IPS-20b (cell line): ENCODE results near the gene CACNA1C.

Source experiments
- H3K27ac ChIP-seq: one replicate; pipeline ENCODE4 v1.5.1; 2013; ENCODE audit warnings: low read length
- H3K27me3 ChIP-seq: 2 replicates; pipeline ENCODE4 v1.6.1; 2013; ENCODE audit warnings: mild to moderate bottlenecking, low read length, inconsistent platforms; ENCODE audit not compliant: insufficient read depth
- H3K36me3 ChIP-seq: 2 replicates; pipeline ENCODE4 v1.6.1; 2013; ENCODE audit warnings: low read depth, mild to moderate bottlenecking, inconsistent platforms, low read length, moderate library complexity; ENCODE audit not compliant: insufficient read depth
- H3K4me1 ChIP-seq: 2 replicates; pipeline ENCODE4 v1.6.1; 2013; ENCODE audit warnings: mild to moderate bottlenecking, control low read depth, inconsistent platforms, low read length, moderate library complexity; ENCODE audit not compliant: insufficient read depth
- H3K4me3 ChIP-seq: 2 replicates; pipeline ENCODE4 v1.5.1; 2013; ENCODE audit warnings: mild to moderate bottlenecking, low read length, inconsistent platforms
- H3K9ac ChIP-seq: 2 replicates; pipeline ENCODE4 v1.6.1; 2013; ENCODE audit warnings: low read depth, mild to moderate bottlenecking, inconsistent platforms, low read length, moderate library complexity
- H3K9me3 ChIP-seq: 2 replicates; pipeline ENCODE4 v1.6.1; 2013; ENCODE audit warnings: mild to moderate bottlenecking, low read depth, low read length, inconsistent platforms; ENCODE audit not compliant: insufficient read depth

CACNA1C gene

DNA sequence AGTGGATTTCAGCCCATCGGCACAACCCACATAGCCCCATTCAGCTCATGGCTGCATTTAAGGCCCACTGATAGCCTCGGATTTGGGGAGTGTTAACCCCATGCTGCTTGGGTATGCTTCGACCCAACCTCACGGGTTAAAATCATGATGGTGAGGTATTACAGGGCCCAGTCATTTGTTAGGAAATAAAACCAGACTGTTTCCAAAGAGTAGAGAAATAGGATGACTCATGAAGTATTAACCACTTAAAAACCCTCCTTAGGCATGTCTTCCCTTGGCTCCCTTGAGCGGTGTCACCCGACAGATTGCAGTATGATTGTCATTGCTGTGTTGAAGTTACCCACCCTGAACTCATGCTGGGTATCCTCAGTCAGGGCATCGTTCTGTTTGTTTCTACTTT lies 289.1 kb downstream of the CACNA1C start:
- peaks cover 22% of the 10 kb centered on the region for H3K4me1 ChIP-seq
- H3K9me3 ChIP-seq = no peaks in the 10 kb centered on the region
- no peak overlapping the region for H3K9ac ChIP-seq
- H3K4me3 ChIP-seq = no peak overlapping the region
- no peak overlapping the region for H3K27ac ChIP-seq
- H3K36me3 ChIP-seq = no peaks in the 10 kb centered on the region
- no peaks in the 10 kb centered on the region for H3K27me3 ChIP-seq

DNA sequence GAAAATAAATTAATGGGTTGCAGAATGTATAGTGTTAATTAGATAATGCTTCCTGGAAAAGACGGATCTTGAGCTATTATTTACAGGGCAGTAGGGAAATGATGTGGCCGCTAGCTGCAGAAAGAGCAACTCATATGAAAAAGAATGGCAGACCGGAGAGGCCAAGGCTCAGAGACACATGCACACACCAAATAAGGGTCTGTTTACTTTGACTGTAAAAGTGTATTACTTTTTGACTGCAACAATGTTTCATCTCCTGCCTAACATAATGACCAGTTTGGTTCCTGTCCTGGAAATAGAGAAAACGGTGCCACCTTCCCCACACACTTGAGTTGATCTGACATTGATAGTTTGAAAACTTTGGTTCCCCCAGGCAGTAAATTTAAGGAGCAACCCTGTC lies 290.9 kb downstream of the CACNA1C start:
- no peak overlapping the region; the same call in 1 of the 2 replicates for H3K4me3 ChIP-seq
- H3K9me3 ChIP-seq = no peaks in the 10 kb centered on the region
- H3K27ac ChIP-seq = no peak overlapping the region
- peaks cover 22% of the 10 kb centered on the region for H3K4me1 ChIP-seq
- no peaks in the 10 kb centered on the region for H3K36me3 ChIP-seq
- H3K9ac ChIP-seq = no peak overlapping the region
- no peaks in the 10 kb centered on the region for H3K27me3 ChIP-seq

GRCh38 chr12:2344476-2344875 lies 291.7 kb downstream of the CACNA1C start:
- Histone ChIP-seq H3K9me3 (no peaks in the 10 kb centered on the region), H3K27me3 (no peaks in the 10 kb centered on the region), H3K36me3 (no peaks in the 10 kb centered on the region), H3K9ac (no peak overlapping the region), H3K27ac (no peak overlapping the region), H3K4me1 (peaks cover 22% of the 10 kb centered on the region), H3K4me3 (peak overlapping the region; percentile 32; the same call in 1 of the 2 replicates)

- Histone ChIP-seq H3K4me3 (no peak overlapping the region), H3K36me3 (no peaks in the 10 kb centered on the region), H3K27ac (no peak overlapping the region), H3K9ac (no peak overlapping the region), H3K4me1 (peaks cover 22% of the 10 kb centered on the region), H3K9me3 (no peaks in the 10 kb centered on the region), H3K27me3 (no peaks in the 10 kb centered on the region)
Observed at GRCh38 chr12:2344885-2345284, 292.1 kb downstream of the CACNA1C start.

DNA sequence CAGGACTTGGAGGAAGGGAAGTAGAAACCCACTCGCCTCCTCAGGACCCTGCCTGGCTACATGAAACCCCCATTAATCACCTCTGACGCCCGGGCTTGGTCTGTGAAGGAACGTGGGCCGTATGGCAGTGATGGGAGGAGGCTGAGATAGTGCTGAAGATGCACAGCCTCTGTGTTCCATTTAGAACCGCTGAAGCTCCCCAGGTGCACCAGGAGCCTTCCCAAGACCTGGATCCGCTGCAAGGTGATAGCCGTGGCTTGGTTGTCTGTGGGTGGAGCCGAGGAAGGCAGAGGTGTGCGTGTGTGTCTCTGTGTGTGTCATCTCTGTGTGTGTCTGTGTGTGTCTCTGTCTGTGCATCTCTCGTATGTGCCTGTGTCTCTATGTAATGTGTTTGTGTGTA lies 293.1 kb downstream of the CACNA1C start:
- Histone ChIP-seq H3K9ac (no peak overlapping the region), H3K27me3 (no peaks in the 10 kb centered on the region), H3K27ac (no peak overlapping the region), H3K4me1 (peaks cover 22% of the 10 kb centered on the region), H3K9me3 (no peaks in the 10 kb centered on the region), H3K4me3 (no peak overlapping the region), H3K36me3 (no peaks in the 10 kb centered on the region)

GRCh38 chr12:2346416-2346815 lies 293.6 kb downstream of the CACNA1C start:
- Histone ChIP-seq H3K27ac (no peak overlapping the region), H3K4me1 (peaks cover 22% of the 10 kb centered on the region), H3K4me3 (no peak overlapping the region), H3K27me3 (no peaks in the 10 kb centered on the region), H3K9me3 (no peaks in the 10 kb centered on the region), H3K9ac (no peak overlapping the region), H3K36me3 (no peaks in the 10 kb centered on the region)

- no peaks in the 10 kb centered on the region for H3K36me3 ChIP-seq
- no peaks in the 10 kb centered on the region for H3K27me3 ChIP-seq
- H3K4me3 ChIP-seq = no peak overlapping the region
- H3K27ac ChIP-seq = no peak overlapping the region
- peaks cover 22% of the 10 kb centered on the region for H3K4me1 ChIP-seq
- H3K9me3 ChIP-seq = no peaks in the 10 kb centered on the region
- no peak overlapping the region for H3K9ac ChIP-seq
Observed at GRCh38 chr12:2347137-2347843, 294.5 kb downstream of the CACNA1C start.

GRCh38 chr12:2347844-2348481 lies 295.2 kb downstream of the CACNA1C start:
- Histone ChIP-seq H3K27ac (no peak overlapping the region), H3K27me3 (no peaks in the 10 kb centered on the region), H3K9ac (no peak overlapping the region), H3K4me3 (no peak overlapping the region), H3K9me3 (no peaks in the 10 kb centered on the region), H3K36me3 (no peaks in the 10 kb centered on the region), H3K4me1 (peaks cover 22% of the 10 kb centered on the region)

DNA sequence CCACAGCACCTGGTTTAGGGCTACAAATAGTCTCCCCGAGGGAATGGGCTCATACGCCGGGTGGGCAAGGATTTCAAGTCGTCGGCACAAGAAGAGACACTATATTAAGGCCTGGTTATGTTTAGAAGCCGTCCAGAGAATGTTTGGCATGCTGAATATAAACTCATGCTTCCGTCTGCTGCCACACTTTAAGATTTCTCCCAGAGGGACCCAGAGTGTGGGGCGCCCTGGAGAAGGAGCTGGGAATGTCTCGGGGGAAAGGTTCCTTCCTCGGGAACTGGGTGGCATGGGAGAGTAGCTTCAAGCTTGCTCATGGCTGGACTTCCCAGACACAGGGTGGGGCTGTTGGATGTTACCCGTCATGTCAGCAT lies 295.7 kb downstream of the CACNA1C start:
- H3K27ac ChIP-seq = no peak overlapping the region

DNA sequence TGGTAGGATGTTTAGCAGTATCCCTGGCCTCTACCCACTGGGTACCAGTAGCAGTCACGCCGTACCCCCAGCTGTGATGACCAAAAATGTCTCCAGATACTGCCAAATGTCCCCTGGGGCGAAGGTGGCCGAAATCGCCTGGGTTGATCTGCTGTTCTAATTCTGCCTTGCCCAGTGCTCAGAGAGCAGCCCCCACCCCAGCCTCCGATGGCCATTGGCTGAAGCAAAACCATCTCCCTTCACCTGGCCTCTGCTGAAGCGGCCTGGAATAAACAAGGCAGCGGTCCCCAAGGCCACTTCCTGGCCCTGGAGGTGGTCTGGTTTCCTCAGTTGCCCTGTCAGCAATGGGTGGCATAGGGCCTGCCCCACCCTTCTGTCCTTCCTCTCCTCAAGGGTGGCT lies 298.4 kb downstream of the CACNA1C start:
- Histone ChIP-seq H3K27me3 (no peaks in the 10 kb centered on the region), H3K4me1 (no peaks in the 10 kb centered on the region), H3K9ac (no peak overlapping the region), H3K9me3 (no peaks in the 10 kb centered on the region), H3K27ac (no peak overlapping the region), H3K4me3 (no peak overlapping the region), H3K36me3 (no peaks in the 10 kb centered on the region)

More for the DNA sequence above, 295.7 kb downstream of the CACNA1C start:
- Histone ChIP-seq H3K9me3 (no peaks in the 10 kb centered on the region), H3K4me3 (no peak overlapping the region), H3K9ac (no peak overlapping the region), H3K27me3 (no peaks in the 10 kb centered on the region), H3K36me3 (no peaks in the 10 kb centered on the region), H3K4me1 (peaks cover 17% of the 10 kb centered on the region)

- Histone ChIP-seq H3K4me3 (no peak overlapping the region), H3K27me3 (no peaks in the 10 kb centered on the region), H3K36me3 (no peaks in the 10 kb centered on the region), H3K4me1 (no peaks in the 10 kb centered on the region), H3K27ac (no peak overlapping the region), H3K9me3 (no peaks in the 10 kb centered on the region), H3K9ac (no peak overlapping the region)
Observed at GRCh38 chr12:2352203-2352602, 299.4 kb downstream of the CACNA1C start.

GRCh38 chr12:2353281-2353680 lies 300.5 kb downstream of the CACNA1C start:
- H3K27ac ChIP-seq = no peak overlapping the region

More at GRCh38 chr12:2353281-2353680, 300.5 kb downstream of the CACNA1C start:
- H3K9me3 ChIP-seq = no peaks in the 10 kb centered on the region
- no peak overlapping the region for H3K4me3 ChIP-seq
- H3K36me3 ChIP-seq = no peaks in the 10 kb centered on the region
- no peak overlapping the region for H3K9ac ChIP-seq
- H3K27me3 ChIP-seq = no peaks in the 10 kb centered on the region
- no peaks in the 10 kb centered on the region for H3K4me1 ChIP-seq
